ENCODE measurements around the gene PTTG1IP.

Gene PTTG1IP

GRCh38 chr21:44868707-44869106 is 4.8 kb downstream of the PTTG1IP start:
- no peak overlapping the region for H3K4me2 ChIP-seq (ENCODE audit: low read length, poor library complexity, severe bottlenecking)
- H4K8ac ChIP-seq (ENCODE audit: low read length): no peak overlapping the region
- H2AK5ac ChIP-seq (ENCODE audit: low read length, severe bottlenecking): peak overlapping the region; percentile 93
- H2BK15ac ChIP-seq (ENCODE audit: low read depth, poor library complexity, severe bottlenecking): peak overlapping the region; percentile 17
- H3K36me3 ChIP-seq (ENCODE audit: control insufficient read depth in 1 of 2, insufficient read depth in 2 of 2, low read depth in 1 of 2, low read length in 2 of 2): peaks cover 22 to 24% of the 10 kb centered on the region in 2 experiments
- H3K9me3 ChIP-seq (ENCODE audit: control insufficient read depth, low read length): no peaks in the 10 kb centered on the region
- peak overlapping the region; percentile 81 for H3K9ac ChIP-seq (ENCODE audit: low read length)
- peak overlapping the region in 1 of 2 experiments; percentile 70 for H3K4me3 ChIP-seq (ENCODE audit: insufficient read depth in 1 of 2, low read depth in 1 of 2, low read length in 2 of 2)
- no peaks in the 10 kb centered on the region for H3K27me3 ChIP-seq (ENCODE audit: control insufficient read depth in 1 of 2, insufficient read depth in 1 of 2, low read length in 2 of 2)
- H2BK12ac ChIP-seq (ENCODE audit: low read length in 2 of 2): no peak overlapping the region
- no peak overlapping the region for H3K14ac ChIP-seq (ENCODE audit: low read length in 2 of 2)
- H3K23ac ChIP-seq (ENCODE audit: low read length in 2 of 2): no peak overlapping the region
- H3K27ac ChIP-seq (ENCODE audit: low read length, poor library complexity, severe bottlenecking): peak overlapping the region; percentile 14
- peak overlapping the region; percentile 53 for H4K91ac ChIP-seq (ENCODE audit: low read length)
- no peak overlapping the region for H3K4ac ChIP-seq (ENCODE audit: low read depth in 1 of 2, low read length in 2 of 2)
- WGBS: 98% methylated on average over 7 of the region's 7 CpGs
- peaks cover 52% of the 10 kb centered on the region for H3K4me1 ChIP-seq (ENCODE audit: control insufficient read depth, insufficient read depth, low read depth, low read length)
- peak overlapping the region; percentile 1 to 22 for H3K18ac ChIP-seq (ENCODE audit: low read depth in 1 of 2, low read length in 2 of 2)
- H3K79me1 ChIP-seq (replicated peaks; ENCODE audit: low read length, poor library complexity, severe bottlenecking): peaks cover 4% of the 10 kb centered on the region
- no peak overlapping the region for H2AFZ ChIP-seq (ENCODE audit: low read depth, low read length)
- no peak overlapping the region for H2BK120ac ChIP-seq (ENCODE audit: low read depth, low read length)
- DNase-seq: no peak
- no peak overlapping the region for H2BK5ac ChIP-seq (ENCODE audit: low read depth, low read length, poor library complexity, severe bottlenecking)

- Histone ChIP-seq H3K4me3 (ENCODE audit: insufficient read depth in 1 of 2, low read depth in 1 of 2, low read length in 2 of 2) (no peak overlapping the region), H4K91ac (ENCODE audit: low read length) (peak overlapping the region; percentile 43), H2AFZ (ENCODE audit: low read depth, low read length) (no peak overlapping the region), H3K23ac (ENCODE audit: low read length in 2 of 2) (no peak overlapping the region), H3K4me1 (ENCODE audit: control insufficient read depth, insufficient read depth, low read depth, low read length) (peaks cover 52% of the 10 kb centered on the region), H2BK120ac (ENCODE audit: low read depth, low read length) (no peak overlapping the region), H3K27me3 (ENCODE audit: control insufficient read depth in 1 of 2, insufficient read depth in 1 of 2, low read length in 2 of 2) (no peaks in the 10 kb centered on the region), H3K79me1 (replicated peaks; ENCODE audit: low read length, poor library complexity, severe bottlenecking) (peaks cover 4% of the 10 kb centered on the region), H2BK15ac (ENCODE audit: low read depth, poor library complexity, severe bottlenecking) (no peak overlapping the region), H3K9ac (ENCODE audit: low read length) (no peak overlapping the region), H3K9me3 (ENCODE audit: control insufficient read depth, low read length) (no peaks in the 10 kb centered on the region), H3K4ac (ENCODE audit: low read depth in 1 of 2, low read length in 2 of 2) (peak overlapping the region in 1 of 2 experiments; percentile 66), H4K8ac (ENCODE audit: low read length) (peak overlapping the region; percentile 7), H2BK5ac (ENCODE audit: low read depth, low read length, poor library complexity, severe bottlenecking) (no peak overlapping the region), H3K14ac (ENCODE audit: low read length in 2 of 2) (peak overlapping the region in 1 of 2 experiments; percentile 36), H3K27ac (ENCODE audit: low read length, poor library complexity, severe bottlenecking) (peak overlapping the region; percentile 8), H3K4me2 (ENCODE audit: low read length, poor library complexity, severe bottlenecking) (no peak overlapping the region), H3K36me3 (ENCODE audit: control insufficient read depth in 1 of 2, insufficient read depth in 2 of 2, low read depth in 1 of 2, low read length in 2 of 2) (peaks cover 27 to 28% of the 10 kb centered on the region in 2 experiments), H3K18ac (ENCODE audit: low read depth in 1 of 2, low read length in 2 of 2) (peak overlapping the region in 1 of 2 experiments; percentile 46), H2AK5ac (ENCODE audit: low read length, severe bottlenecking) (peak overlapping the region; percentile 89), H2BK12ac (ENCODE audit: low read length in 2 of 2) (peak overlapping the region in 1 of 2 experiments; percentile 60)
- DNase-seq: no peak
- 83% methylated on average over 12 of the region's 12 CpGs for WGBS
These were observed 5.3 kb downstream of the PTTG1IP start for GRCh38 chr21:44867999-44868700.

- WGBS: 88% methylated on average over 15 of the region's 15 CpGs
- no peak overlapping the region for H2AFZ ChIP-seq (ENCODE audit: low read depth, low read length)
- no peak overlapping the region for H3K27ac ChIP-seq (ENCODE audit: low read length, poor library complexity, severe bottlenecking)
- peaks cover 32% of the 10 kb centered on the region in 2 experiments for H3K36me3 ChIP-seq (ENCODE audit: control insufficient read depth in 1 of 2, insufficient read depth in 2 of 2, low read depth in 1 of 2, low read length in 2 of 2)
- no peak overlapping the region for H4K91ac ChIP-seq (ENCODE audit: low read length)
- no peak for DNase-seq
- no peak overlapping the region for H3K4me3 ChIP-seq (ENCODE audit: insufficient read depth in 1 of 2, low read depth in 1 of 2, low read length in 2 of 2)
- H4K8ac ChIP-seq (ENCODE audit: low read length): peak overlapping the region; percentile 86
- H3K4me1 ChIP-seq (ENCODE audit: control insufficient read depth, insufficient read depth, low read depth, low read length): peaks cover 52% of the 10 kb centered on the region
- H3K4ac ChIP-seq (ENCODE audit: low read depth in 1 of 2, low read length in 2 of 2): no peak overlapping the region
- no peak overlapping the region for H2BK15ac ChIP-seq (ENCODE audit: low read depth, poor library complexity, severe bottlenecking)
- H3K14ac ChIP-seq (ENCODE audit: low read length in 2 of 2): peak overlapping the region in 1 of 2 experiments; percentile 0
- no peak overlapping the region for H3K9ac ChIP-seq (ENCODE audit: low read length)
- peaks cover 4% of the 10 kb centered on the region for H3K79me1 ChIP-seq (replicated peaks; ENCODE audit: low read length, poor library complexity, severe bottlenecking)
- H2AK5ac ChIP-seq (ENCODE audit: low read length, severe bottlenecking): peak overlapping the region; percentile 2
- no peaks in the 10 kb centered on the region for H3K27me3 ChIP-seq (ENCODE audit: control insufficient read depth in 1 of 2, insufficient read depth in 1 of 2, low read length in 2 of 2)
- H2BK5ac ChIP-seq (ENCODE audit: low read depth, low read length, poor library complexity, severe bottlenecking): no peak overlapping the region
- H2BK120ac ChIP-seq (ENCODE audit: low read depth, low read length): no peak overlapping the region
- H3K23ac ChIP-seq (ENCODE audit: low read length in 2 of 2): no peak overlapping the region
- H3K18ac ChIP-seq (ENCODE audit: low read depth in 1 of 2, low read length in 2 of 2): peak overlapping the region; percentile 5 to 81
- peak overlapping the region in 1 of 2 experiments; percentile 82 for H2BK12ac ChIP-seq (ENCODE audit: low read length in 2 of 2)
- no peaks in the 10 kb centered on the region for H3K9me3 ChIP-seq (ENCODE audit: control insufficient read depth, low read length)
- no peak overlapping the region for H3K4me2 ChIP-seq (ENCODE audit: low read length, poor library complexity, severe bottlenecking)
These were observed 6.0 kb downstream of the PTTG1IP start for GRCh38 chr21:44867464-44867863.

- H4K8ac ChIP-seq (ENCODE audit: low read length): no peak overlapping the region
These were observed 6.7 kb downstream of the PTTG1IP start for GRCh38 chr21:44866780-44867179.

More at GRCh38 chr21:44866780-44867179, 6.7 kb downstream of the PTTG1IP start:
- no peak overlapping the region for H3K23ac ChIP-seq (ENCODE audit: low read length in 2 of 2)
- no peaks in the 10 kb centered on the region for H3K9me3 ChIP-seq (ENCODE audit: control insufficient read depth, low read length)
- peak; percentile 86 for DNase-seq
- H3K79me1 ChIP-seq (replicated peaks; ENCODE audit: low read length, poor library complexity, severe bottlenecking): peaks cover 4% of the 10 kb centered on the region
- peak overlapping the region; percentile 2 for H2AK5ac ChIP-seq (ENCODE audit: low read length, severe bottlenecking)
- H3K18ac ChIP-seq (ENCODE audit: low read depth in 1 of 2, low read length in 2 of 2): peak overlapping the region; percentile 42 to 81
- H2AFZ ChIP-seq (ENCODE audit: low read depth, low read length): no peak overlapping the region
- H2BK12ac ChIP-seq (ENCODE audit: low read length in 2 of 2): peak overlapping the region in 1 of 2 experiments; percentile 82
- peak overlapping the region; percentile 19 for H3K4me2 ChIP-seq (ENCODE audit: low read length, poor library complexity, severe bottlenecking)
- no peak overlapping the region for H2BK15ac ChIP-seq (ENCODE audit: low read depth, poor library complexity, severe bottlenecking)
- H3K36me3 ChIP-seq (ENCODE audit: control insufficient read depth in 1 of 2, insufficient read depth in 2 of 2, low read depth in 1 of 2, low read length in 2 of 2): peaks cover 37 to 38% of the 10 kb centered on the region in 2 experiments
- peaks cover 51% of the 10 kb centered on the region for H3K4me1 ChIP-seq (ENCODE audit: control insufficient read depth, insufficient read depth, low read depth, low read length)
- no peak overlapping the region for H3K4me3 ChIP-seq (ENCODE audit: insufficient read depth in 1 of 2, low read depth in 1 of 2, low read length in 2 of 2)
- no peak overlapping the region for H2BK120ac ChIP-seq (ENCODE audit: low read depth, low read length)
- H3K27me3 ChIP-seq (ENCODE audit: control insufficient read depth in 1 of 2, insufficient read depth in 1 of 2, low read length in 2 of 2): no peaks in the 10 kb centered on the region
- H2BK5ac ChIP-seq (ENCODE audit: low read depth, low read length, poor library complexity, severe bottlenecking): no peak overlapping the region
- H3K9ac ChIP-seq (ENCODE audit: low read length): no peak overlapping the region
- H3K4ac ChIP-seq (ENCODE audit: low read depth in 1 of 2, low read length in 2 of 2): peak overlapping the region in 1 of 2 experiments; percentile 27
- H4K91ac ChIP-seq (ENCODE audit: low read length): no peak overlapping the region
- peak overlapping the region; percentile 41 for H3K27ac ChIP-seq (ENCODE audit: low read length, poor library complexity, severe bottlenecking)
- H3K14ac ChIP-seq (ENCODE audit: low read length in 2 of 2): no peak overlapping the region
- 24% methylated on average over 7 of the region's 7 CpGs for WGBS
